Spleen (tissue), 7 donors: ENCODE results near the gene SF3B5.

Experiments
- CTCF ChIP-seq, 11 experiments: fragments of 200-600 bp in 7 of 11; fragments of 450-650 bp in 4 of 11; sonication (generic) in 4 of 11; IDR thresholded peaks in 8 of 11; conservative IDR thresholded peaks in 3 of 11; 1 replicate in 7 of 11; 2 replicates in 4 of 11; pipeline versions ENCODE4 v1.4.0 to v1.8.0; 2016 to 2021; ENCODE audit warnings: antibody characterized with exemption in 11 of 11, inconsistent platforms in 4 of 11, mild to moderate bottlenecking in 1 of 11
- POLR2A ChIP-seq, 3 donors: fragments of 450-650 bp; IDR thresholded peaks; one replicate each; pipeline ENCODE4 v1.5.1; 2017; ENCODE audit warnings: antibody characterized with exemption in 3 of 3, mild to moderate bottlenecking in 1 of 3
- donor health status: DM: no; HTN: no; CAD: no; lungs with moderate emphysema.
- donor health status: DM: no; HTN: no; CAD: no.
- donor health status: DM: no; HTN: no; CAD: no.

DNA sequence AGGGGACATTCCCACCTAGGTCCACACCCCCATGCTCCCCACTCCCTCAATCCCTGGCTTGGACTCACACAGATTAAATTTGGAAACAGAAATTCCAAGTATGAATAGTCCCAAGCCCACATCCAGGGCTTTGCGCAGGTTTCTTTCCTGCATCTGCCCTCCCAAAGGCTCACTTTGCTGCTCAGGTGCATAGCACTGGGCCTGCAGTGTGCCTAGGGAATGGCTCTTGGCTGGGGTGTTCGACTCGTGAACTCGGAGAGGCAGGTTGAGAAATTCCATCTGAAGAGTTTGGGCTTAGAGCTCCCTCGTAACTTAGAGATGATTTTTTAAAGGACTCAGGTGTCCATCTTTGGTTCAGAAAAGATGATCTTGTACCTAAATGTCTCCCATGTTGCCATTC, 14.8 kb upstream of the SF3B5 start:
- TF ChIP-seq POLR2A (IDR thresholded peaks at IDR 0.05) (no peak), CTCF (IDR thresholded peaks at IDR 0.05 in 8 of 11, conservative IDR thresholded peaks at IDR 0.05 in 3 of 11) (no peak)
